Measurements from ENCODE around the gene ACSF2.

ACSF2 gene

GRCh38 chr17:50393700-50394099, 32.3 kb upstream of the ACSF2 start (continued):
- TF ChIP-seq CREB5 (CRISPR knock-in tag; IDR thresholded peaks at IDR 0.05; ENCODE audit: low read depth) (no peak), ZNF565 (CRISPR knock-in tag; conservative IDR thresholded peaks at IDR 0.05; ENCODE audit: low read depth) (no peak), PPARA (CRISPR knock-in tag; IDR thresholded peaks at IDR 0.05; ENCODE audit: borderline replicate concordance) (no peak), ZNF70 (CRISPR knock-in tag; IDR thresholded peaks at IDR 0.05) (no peak), POU6F1 (CRISPR knock-in tag; IDR thresholded peaks at IDR 0.05; ENCODE audit: borderline replicate concordance, low read depth) (no peak), ZFP30 (CRISPR knock-in tag; IDR thresholded peaks at IDR 0.05) (no peak), OSR1 (CRISPR knock-in tag; IDR thresholded peaks at IDR 0.05) (no peak)

DNA sequence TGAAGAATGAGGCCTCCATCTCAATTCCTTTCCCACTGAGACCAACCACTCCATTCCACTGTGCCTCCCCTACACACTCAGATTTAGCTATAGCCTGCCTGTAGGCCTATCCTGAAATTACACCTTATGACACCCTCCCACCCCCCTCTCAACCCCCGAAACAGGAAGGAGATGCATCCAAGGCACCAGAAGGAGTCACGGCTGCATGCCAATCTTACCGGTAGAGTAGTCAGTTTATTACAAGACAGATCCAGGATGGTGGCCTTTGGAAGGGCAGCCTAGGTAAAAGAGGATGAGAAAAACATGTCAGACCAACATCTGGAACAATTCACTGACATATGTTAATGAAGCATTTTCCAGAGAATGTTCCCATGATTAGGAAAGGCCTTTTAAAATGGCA, 31.3 kb upstream of the ACSF2 start:
- TF ChIP-seq ZC3H10 (CRISPR knock-in tag; IDR thresholded peaks at IDR 0.05) (no peak), ZNF8 (CRISPR knock-in tag; IDR thresholded peaks at IDR 0.05) (no peak), PPARA (CRISPR knock-in tag; IDR thresholded peaks at IDR 0.05; ENCODE audit: borderline replicate concordance) (no peak), ESRRG (CRISPR knock-in tag; IDR thresholded peaks at IDR 0.05) (no peak), CSDC2 (CRISPR knock-in tag; IDR thresholded peaks at IDR 0.05) (no peak), PATZ1 (CRISPR knock-in tag; IDR thresholded peaks at IDR 0.05; ENCODE audit: borderline replicate concordance) (no peak), GLIS3 (CRISPR knock-in tag; IDR thresholded peaks at IDR 0.05) (no peak), TCF4 (CRISPR knock-in tag; IDR thresholded peaks at IDR 0.05; ENCODE audit: borderline replicate concordance) (no peak), ARNTL (CRISPR knock-in tag; IDR thresholded peaks at IDR 0.05; ENCODE audit: borderline replicate concordance, low read depth) (no peak), ISL1 (CRISPR knock-in tag; IDR thresholded peaks at IDR 0.05) (no peak), CREB5 (CRISPR knock-in tag; IDR thresholded peaks at IDR 0.05; ENCODE audit: low read depth) (no peak), POU6F1 (CRISPR knock-in tag; IDR thresholded peaks at IDR 0.05; ENCODE audit: borderline replicate concordance, low read depth) (no peak), ZNF565 (CRISPR knock-in tag; conservative IDR thresholded peaks at IDR 0.05; ENCODE audit: low read depth) (no peak), SNAI2 (CRISPR knock-in tag; IDR thresholded peaks at IDR 0.05) (no peak), ZFP30 (CRISPR knock-in tag; IDR thresholded peaks at IDR 0.05) (no peak), BACH2 (CRISPR knock-in tag; IDR thresholded peaks at IDR 0.05; ENCODE audit: borderline replicate concordance) (no peak), ZNF70 (CRISPR knock-in tag; IDR thresholded peaks at IDR 0.05) (no peak)
- TF ChIP-seq, protein P1, sequence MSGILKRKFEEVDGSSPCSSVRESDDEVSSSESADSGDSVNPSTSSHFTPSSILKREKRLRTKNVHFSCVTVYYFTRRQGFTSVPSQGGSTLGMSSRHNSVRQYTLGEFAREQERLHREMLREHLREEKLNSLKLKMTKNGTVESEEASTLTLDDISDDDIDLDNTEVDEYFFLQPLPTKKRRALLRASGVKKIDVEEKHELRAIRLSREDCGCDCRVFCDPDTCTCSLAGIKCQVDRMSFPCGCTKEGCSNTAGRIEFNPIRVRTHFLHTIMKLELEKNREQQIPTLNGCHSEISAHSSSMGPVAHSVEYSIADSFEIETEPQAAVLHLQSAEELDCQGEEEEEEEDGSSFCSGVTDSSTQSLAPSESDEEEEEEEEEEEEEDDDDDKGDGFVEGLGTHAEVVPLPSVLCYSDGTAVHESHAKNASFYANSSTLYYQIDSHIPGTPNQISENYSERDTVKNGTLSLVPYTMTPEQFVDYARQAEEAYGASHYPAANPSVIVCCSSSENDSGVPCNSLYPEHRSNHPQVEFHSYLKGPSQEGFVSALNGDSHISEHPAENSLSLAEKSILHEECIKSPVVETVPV (CRISPR knock-in tag; IDR thresholded peaks at IDR 0.05): no peak
- ATAC-seq: no peak

DNA sequence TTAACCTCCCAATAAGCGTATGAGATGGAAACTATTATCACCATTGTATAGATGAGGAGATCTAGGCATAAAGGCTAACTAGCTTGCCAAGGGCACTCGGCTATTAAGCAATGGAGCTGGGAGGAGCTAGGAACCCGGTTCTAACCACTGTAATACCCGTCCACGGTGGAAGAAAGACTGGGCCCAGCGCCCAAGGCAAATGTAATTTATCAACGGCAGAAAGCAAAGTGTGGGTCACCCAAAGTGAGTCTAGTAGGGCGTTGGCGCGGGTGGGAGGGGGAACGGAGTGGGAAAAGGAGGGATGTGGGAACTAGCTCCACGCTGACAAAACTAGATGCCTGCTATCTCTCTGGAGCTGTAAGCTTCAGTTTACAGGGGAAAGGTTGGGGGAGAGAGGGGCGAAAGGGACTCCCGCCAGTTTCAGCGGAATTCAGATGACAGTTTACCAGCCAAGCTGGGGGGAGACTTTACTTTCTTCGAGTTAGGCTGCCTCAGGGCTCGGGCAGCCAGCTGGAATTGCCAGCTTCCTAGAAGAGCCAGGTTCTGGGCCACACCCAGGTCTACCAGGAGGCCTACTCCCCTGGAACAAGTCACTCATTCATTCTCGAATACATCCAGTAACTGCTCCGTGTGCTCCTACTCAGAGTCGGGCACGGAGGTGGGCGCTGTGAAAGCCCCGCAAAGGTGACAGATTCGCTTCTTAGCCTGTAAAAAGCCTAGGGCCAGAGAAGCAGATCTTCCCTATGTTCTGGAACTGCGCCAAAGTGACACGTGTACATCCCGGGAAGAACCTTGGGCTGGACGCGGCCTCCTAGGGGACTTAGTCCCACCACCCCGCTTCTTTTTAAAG, 29.5 kb upstream of the ACSF2 start:
- ATAC-seq: peak; percentile 60
- TF ChIP-seq PPARA (CRISPR knock-in tag; IDR thresholded peaks at IDR 0.05; ENCODE audit: borderline replicate concordance) (no peak), TCF4 (CRISPR knock-in tag; IDR thresholded peaks at IDR 0.05; ENCODE audit: borderline replicate concordance) (no peak), ESRRG (CRISPR knock-in tag; IDR thresholded peaks at IDR 0.05) (no peak), ZFP3 (CRISPR knock-in tag; IDR thresholded peaks at IDR 0.05) (no peak), BACH2 (CRISPR knock-in tag; IDR thresholded peaks at IDR 0.05; ENCODE audit: borderline replicate concordance) (no peak), PATZ1 (CRISPR knock-in tag; IDR thresholded peaks at IDR 0.05; ENCODE audit: borderline replicate concordance) (no peak), POU6F1 (CRISPR knock-in tag; IDR thresholded peaks at IDR 0.05; ENCODE audit: borderline replicate concordance, low read depth) (no peak), ZNF70 (CRISPR knock-in tag; IDR thresholded peaks at IDR 0.05) (no peak), SNAI2 (CRISPR knock-in tag; IDR thresholded peaks at IDR 0.05) (no peak), GLIS3 (CRISPR knock-in tag; IDR thresholded peaks at IDR 0.05) (no peak)

Measured in SK-N-SH treated with all-trans-retinoic acid at 6 μM for 48 hours (cell line).